Breast epithelium (tissue), 3 donors: Measurements from ENCODE around the gene SERINC5.

Source experiments
- CTCF ChIP-seq, 3 donors: fragments of 450-650 bp; IDR thresholded peaks; one replicate each; pipeline ENCODE4 v1.5.1; 2016 to 2017; ENCODE audit warnings: antibody characterized with exemption in 3 of 3, mild to moderate bottlenecking in 3 of 3, moderate library complexity in 3 of 3
- POLR2A ChIP-seq: fragments of 450-650 bp; IDR thresholded peaks from one replicate; pipeline ENCODE4 v1.6.1; 2016; ENCODE audit warnings: antibody characterized with exemption, mild to moderate bottlenecking, moderate library complexity

DNA sequence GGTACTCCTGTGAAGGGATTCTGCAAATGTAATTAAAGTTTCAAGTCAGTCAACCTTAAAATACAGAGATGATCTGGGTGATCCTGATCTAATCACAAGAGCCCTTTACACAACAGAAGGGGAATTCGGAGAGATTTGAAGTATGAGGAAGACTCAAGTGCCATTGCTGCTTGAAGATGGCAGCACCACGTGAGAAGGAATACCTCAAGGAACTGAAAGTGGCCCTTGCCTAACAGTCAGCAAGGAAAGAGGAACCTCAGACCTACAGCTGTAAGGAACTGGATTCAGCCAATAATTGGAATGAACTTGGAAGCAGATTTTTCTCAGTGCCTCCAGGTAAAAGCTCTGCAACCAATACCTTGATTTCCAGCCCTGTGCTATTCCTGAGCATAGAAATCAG is 133.3 kb downstream of the SERINC5 start:
- TF ChIP-seq CTCF (IDR thresholded peaks at IDR 0.05) (no peak), POLR2A (no peak)
